GM12878 (cell line): ENCODE data around the gene AURKAIP1. TPM values are rescaled to one million over a fixed set of nuclear protein-coding genes. Genes with fewer than 3 reads are reported as not detected.
A peak's percentile ranks its signal among the peaks of the same experiment; 100 is the strongest.

Experiments
- ATAC-seq: fragments of 200-7000 bp; cut with Tn5 transposase; 3 replicates; pipeline ENCODE4 v1.9.1; 2020; ENCODE audit warnings: mild to moderate bottlenecking, moderate library complexity
- BruUV-seq: library from RNA; stranded (reverse); fragments of 400-500 nt; replicated peaks from 2 replicates; lab custom pipeline; 2021; lab: Mats Ljungman, UMichigan
- CTCF ChIA-PET: fragments of 300-600 bp; sonication (Branson Sonifier 250); formaldehyde crosslinking; extraction: SDS; loops from one replicate; lab custom pipeline; 2021; ENCODE audit warnings: inconsistent platforms; lab: Yijun Ruan, JAX
- POLR2A ChIA-PET: fragments of 350-600 bp; formaldehyde crosslinking; extraction: SDS; loops from one replicate; lab custom pipeline; 2021; ENCODE audit warnings: inconsistent platforms; lab: Charles Lee
- RAD21 ChIA-PET: fragments of 300-600 bp; sonication (Branson Sonifier 250); formaldehyde crosslinking; loops from one replicate; lab custom pipeline; 2023; ENCODE audit warnings: antibody characterized with exemption; ENCODE audit not compliant: unreplicated experiment; lab: Charles Lee
- SMC1A ChIA-PET: fragments of 300-600 bp; sonication (Branson Sonifier 250); formaldehyde crosslinking; loops from one replicate; lab custom pipeline; 2023; ENCODE audit not compliant: unreplicated experiment, uncharacterized antibody; lab: Charles Lee
- DNase-seq: peaks from one replicate; pipeline ENCODE4 v3.0.0-alpha.2; 2011; ENCODE audit warnings: low read depth, low spot score
- FAIRE-seq: peaks from 3 replicates; lab custom pipeline; 2011; peaks lifted over from hg19 to GRCh38; lab: Jason Lieb, UNC
- H2AFZ ChIP-seq: 2 replicates; pipeline ENCODE4 v1.6.0; 2011; ENCODE audit warnings: low read depth, low read length, control low read depth; ENCODE audit not compliant: control insufficient read depth
- H3K27ac ChIP-seq: 2 replicates; pipeline ENCODE4 v1.5.1; 2011; ENCODE audit warnings: control low read depth; ENCODE audit not compliant: control insufficient read depth, insufficient read depth
- H3K27me3 ChIP-seq, 2 experiments: replicated peaks in 1 of 2; 2 replicates each; pipeline versions ENCODE4 v1.6.0 to v1.6.1; 2011; ENCODE audit warnings: low read length in 1 of 2; ENCODE audit not compliant: control insufficient read depth in 2 of 2, insufficient read depth in 2 of 2
- H3K36me3 ChIP-seq, 2 experiments: 2 replicates each; pipeline ENCODE4 v1.5.1; 2011; ENCODE audit warnings: low read length in 1 of 2; ENCODE audit not compliant: control insufficient read depth in 2 of 2, insufficient read depth in 2 of 2
- H3K4me1 ChIP-seq: 2 replicates; pipeline ENCODE4 v1.6.1; 2011; ENCODE audit warnings: mild to moderate bottlenecking, low read length, moderate library complexity, mixed read lengths; ENCODE audit not compliant: control insufficient read depth, insufficient read depth
- H3K4me2 ChIP-seq: 2 replicates; pipeline ENCODE4 v1.6.0; 2011; ENCODE audit warnings: control low read depth; ENCODE audit not compliant: control insufficient read depth, insufficient read depth
- H3K4me3 ChIP-seq: fragments of 200-600 bp; sonication (generic); 2 replicates; pipeline ENCODE4 v1.5.1; 2016
- H3K79me2 ChIP-seq: 2 replicates; pipeline ENCODE4 v1.6.0; 2011; ENCODE audit warnings: low read length; ENCODE audit not compliant: control insufficient read depth, insufficient read depth
- H3K9ac ChIP-seq: 2 replicates; pipeline ENCODE4 v1.8.0; 2011; ENCODE audit warnings: low read length, control low read depth, mixed read lengths; ENCODE audit not compliant: control insufficient read depth, insufficient read depth
- H3K9me3 ChIP-seq: replicated peaks from 3 replicates; pipeline ENCODE4 v1.5.1; 2011; ENCODE audit warnings: mild to moderate bottlenecking, low read length; ENCODE audit not compliant: control insufficient read depth, insufficient read depth
- H4K20me1 ChIP-seq: 2 replicates; pipeline ENCODE4 v1.6.0; 2011; ENCODE audit not compliant: control insufficient read depth, insufficient read depth
- ATF3 ChIP-seq: IDR thresholded peaks from 2 replicates; pipeline ENCODE4 v1.6.1; 2011; ENCODE audit warnings: low read depth, mild to moderate bottlenecking, low read length, moderate library complexity, borderline replicate concordance; ENCODE audit errors: extremely low read depth
- CBFB ChIP-seq: IDR thresholded peaks from 2 replicates; pipeline ENCODE4 v1.6.1; 2016; ENCODE audit warnings: antibody characterized with exemption, low read depth
- CBX5 ChIP-seq: sonication (generic); IDR thresholded peaks from 2 replicates; pipeline ENCODE4 v1.6.1; 2016; ENCODE audit warnings: low read depth, moderate library complexity, mild to moderate bottlenecking, inconsistent platforms
- DPF2 ChIP-seq: fragments of 450-650 bp; IDR thresholded peaks from 2 replicates; pipeline ENCODE4 v1.6.1; 2017; ENCODE audit warnings: mild to moderate bottlenecking
- EP300 ChIP-seq, 2 experiments: fragments of 150-350 bp in 1 of 2; IDR thresholded peaks; 2 replicates each; pipeline ENCODE4 v1.6.1; 2011 to 2012; ENCODE audit warnings: low read depth in 2 of 2, low read length in 2 of 2, borderline replicate concordance in 1 of 2, improper control_type of control experiment in 1 of 2, inconsistent platforms in 1 of 2; ENCODE audit not compliant: control insufficient read depth in 1 of 2
- FOXK2 ChIP-seq: fragments of 450-650 bp; IDR thresholded peaks from 2 replicates; pipeline ENCODE4 v1.6.1; 2017; ENCODE audit warnings: mild to moderate bottlenecking, moderate library complexity
- FOXM1 ChIP-seq: IDR thresholded peaks from 2 replicates; pipeline ENCODE4 v1.6.1; 2012; ENCODE audit warnings: low read depth, mild to moderate bottlenecking, inconsistent platforms, low read length, moderate library complexity
- HDGF ChIP-seq: fragments of 450-650 bp; IDR thresholded peaks from 2 replicates; pipeline ENCODE4 v1.6.1; 2016; ENCODE audit warnings: antibody characterized with exemption
- IRF3 ChIP-seq: fragments of 450-650 bp; IDR thresholded peaks from 2 replicates; pipeline ENCODE4 v1.6.1; 2014; ENCODE audit warnings: mild to moderate bottlenecking
- MEF2B ChIP-seq: fragments of 450-650 bp; IDR thresholded peaks from 2 replicates; pipeline ENCODE4 v1.6.1; 2018; ENCODE audit warnings: mild to moderate bottlenecking, moderate library complexity; ENCODE audit not compliant: partially characterized antibody, poor library complexity, severe bottlenecking
- MTA2 ChIP-seq: fragments of 450-650 bp; IDR thresholded peaks from 2 replicates; pipeline ENCODE4 v1.6.1; 2016; ENCODE audit warnings: low read depth, mild to moderate bottlenecking, moderate library complexity
- RCOR1 ChIP-seq: conservative IDR thresholded peaks from 2 replicates; pipeline ENCODE4 v1.6.1; 2012; ENCODE audit warnings: low read depth, low read length, improper control_type of control experiment
- RELB ChIP-seq: fragments of 450-650 bp; IDR thresholded peaks from 2 replicates; pipeline ENCODE4 v1.6.1; 2017; ENCODE audit warnings: low read depth, mild to moderate bottlenecking, moderate library complexity
- RFX5 ChIP-seq: IDR thresholded peaks from 2 replicates; pipeline ENCODE4 v1.6.1; 2011; ENCODE audit warnings: low read depth, low read length, improper control_type of control experiment
- SIN3A ChIP-seq: IDR thresholded peaks from 2 replicates; pipeline ENCODE4 v1.6.1; 2012; ENCODE audit warnings: low read depth, low read length, improper control_type of control experiment
- SREBF1 ChIP-seq: IDR thresholded peaks from 2 replicates; pipeline ENCODE4 v1.6.1; 2012; ENCODE audit warnings: mild to moderate bottlenecking, low read length
- SRF ChIP-seq, 2 experiments: IDR thresholded peaks; 2 replicates each; pipeline ENCODE4 v1.6.1; 2011; ENCODE audit warnings: low read depth in 2 of 2, low read length in 2 of 2, mild to moderate bottlenecking in 1 of 2, moderate library complexity in 1 of 2
- STAT1 ChIP-seq: fragments of 450-650 bp; conservative IDR thresholded peaks from 2 replicates; pipeline ENCODE4 v1.6.1; 2014; ENCODE audit warnings: antibody characterized with exemption, mild to moderate bottlenecking
- TCF3 ChIP-seq: IDR thresholded peaks from 2 replicates; pipeline ENCODE4 v1.6.1; 2012; ENCODE audit warnings: low read depth, mild to moderate bottlenecking, low read length, borderline replicate concordance; ENCODE audit not compliant: insufficient read depth
- ZNF24 ChIP-seq: fragments of 450-650 bp; IDR thresholded peaks from 2 replicates; pipeline ENCODE4 v1.6.1; 2017; ENCODE audit warnings: antibody characterized with exemption, mild to moderate bottlenecking
- ZSCAN29 ChIP-seq: fragments of 450-650 bp; IDR thresholded peaks from 2 replicates; pipeline ENCODE4 v1.6.1; 2017; ENCODE audit warnings: mild to moderate bottlenecking, moderate library complexity
- WGBS: methylation state at CpG from one replicate; pipeline ENCODE4 v1.1.6; 2016; ENCODE audit warnings: low lambda C conversion rate; ENCODE audit not compliant: insufficient replicate concordance, insufficient coverage; ENCODE audit errors: missing lambda C conversion rate; 5-methylcytosine and 5-hydroxymethylcytosine counted together
- in situ Hi-C: fragments of 300-500 bp; cut with MboI; formaldehyde crosslinking; loops from 9 replicates; pipeline ENCODE4 v1.14.3; 2018; ENCODE audit warnings: mixed read lengths
- intact Hi-C: fragments of 100-400 bp; cut with micrococcal nuclease; formaldehyde crosslinking; loops from one replicate; pipeline ENCODE4 v1.14.2; 2022; ENCODE audit not compliant: unreplicated experiment
- polyA plus RNA-seq, 11 experiments: library from polyadenylated mRNA; depleted of rRNA in 4 of 11; unstranded in 6 of 11; stranded (reverse) in 5 of 11; fragments of >200 nt; fragmentation: Nextera tagmentation in 4 of 11; fragmentation: Illumina TruSeq in 1 of 11; extraction: Ambion mirVana in 4 of 11; extraction: Trizol in 1 of 11; gene quantifications; 1 replicate in 1 of 11; 2 replicates in 10 of 11; pipeline versions ENCODE4 v1.2.1 to v1.2.3, GENCODE V29; 2011 to 2016; ENCODE audit warnings: inconsistent platforms in 2 of 11, missing spikeins in 2 of 11, low read depth in 1 of 11
- total RNA-seq, 4 experiments: library from RNA; depleted of rRNA in 3 of 4; stranded (reverse); fragments of >200 nt in 3 of 4; fragmentation: Illumina TruSeq in 1 of 4; extraction: Trizol in 1 of 4; gene quantifications; 2 replicates each; pipeline versions ENCODE4 v1.2.1 to v1.2.3, GENCODE V29; 2013 to 2021

AURKAIP1 gene
- total and polyA plus RNA-seq, 10 of the 15 experiments (the other 5 are each of a cell fraction or from before 2014, with no cell fraction given): 6.5 to 366 (median 120) TPM

- ChIA-PET CTCF (interaction anchor here (0.8 to 2.3 kb wide), 8 partner anchors 8 to 99 kb away, joined by 3 to 7 read pairs (median 4); partner anchors contain the start of genes AURKAIP1 and CCNL2), SMC1A (interaction anchor here (0.8 to 1.3 kb wide), 5 partner anchors 31 to 97 kb away, joined by 3 to 5 read pairs (median 3); partner anchors contain the start of gene AURKAIP1)
- TF ChIP-seq IRF3 (0 out of 2 replicates have a peak, but pooled peaks have one; percentile 7), MTA2 (peak; percentile 97), SREBF1 (peak; percentile 92), SRF (IDR thresholded peaks at IDR 0.05; ENCODE audit: low read depth in 2 of 2, low read length in 2 of 2) (peak in 1 of 2 experiments; percentile 53; a peak in 1 of 4 replicates), FOXK2 (peak; percentile 48; the same call in 1 of the 2 replicates), ZSCAN29 (0 out of 2 replicates have a peak, but pooled peaks have one; percentile 10), HDGF (no peak), MEF2B (no peak), CBX5 (no peak), RFX5 (peak; percentile 29; the same call in 1 of the 2 replicates), STAT1 (no peak; the same call in 1 of the 2 replicates), FOXM1 (no peak), TCF3 (0 out of 2 replicates have a peak, but pooled peaks have one; percentile 11), CBFB (peak; percentile 67), RELB (peak; percentile 93), RCOR1 (no peak), ZNF24 (no peak), ATF3 (peak; percentile 25; the same call in 1 of the 2 replicates), DPF2 (peak; percentile 72), SIN3A (peak; percentile 70), EP300 (IDR thresholded peaks at IDR 0.05; ENCODE audit: borderline replicate concordance in 1 of 2, control insufficient read depth in 1 of 2, low read depth in 2 of 2, low read length in 2 of 2) (no peak)
These were observed 32.0 kb upstream of the AURKAIP1 start, which contains the start of gene MRPL20 for GRCh38 chr1:1406821-1407635. Gene MRPL20, minus strand, starts transcription at chr1:1407293. Its CDS starts 76 bp downstream, at chr1:1407217.

More at GRCh38 chr1:1406821-1407635, 32.0 kb upstream of the AURKAIP1 start, which contains the start of gene MRPL20:
- WGBS: 1% methylated on average over 80 of the region's 98 CpGs
- peaks cover 16% of the 10 kb centered on the region for H3K4me1 ChIP-seq
- no peaks in the 10 kb centered on the region for H4K20me1 ChIP-seq
- intact Hi-C loops (loop anchor here (2.0 kb wide), 1 partner anchor 34 kb away; no protein-coding TSS in a partner anchor), in situ Hi-C loops (no loop called here)
- ChIA-PET POLR2A (interaction anchor here (1.0 to 2.7 kb wide), 4 partner anchors 8 to 32 kb away, joined by 3 to 15 read pairs (median 6); partner anchors contain the start of genes ANKRD65, AURKAIP1 and CCNL2), RAD21 (interaction anchor here (1.2 to 1.6 kb wide), 4 partner anchors 30 to 35 kb away, joined by 3 to 8 read pairs (median 6); no protein-coding TSS in a partner anchor)
- FAIRE-seq (peak; percentile 98), DNase-seq (peak; percentile 66), ATAC-seq (peak; percentile 96)
- peak within 1 kb of the TSS; percentile 79 for H3K4me2 ChIP-seq
- H3K27ac ChIP-seq: peak within 1 kb of the TSS; percentile 93
- peaks cover 8% of the 10 kb centered on the region for H3K9me3 ChIP-seq
- H3K36me3 ChIP-seq: peaks cover 5 to 14% of the 10 kb centered on the region in 2 experiments
- peak within 1 kb of the TSS; percentile 97 for H3K9ac ChIP-seq
- no TSS peak for BruUV-seq
- peaks cover 51% of the 10 kb centered on the region for H3K79me2 ChIP-seq
- peak within 1 kb of the TSS; percentile 75 for H2AFZ ChIP-seq
- H3K4me3 ChIP-seq: peak within 1 kb of the TSS; percentile 98
- H3K27me3 ChIP-seq: no peaks in the 10 kb centered on the region
